ENCODE results near the gene PTPRM. TPM values are rescaled to one million over a fixed set of nuclear protein-coding genes. Genes with fewer than 3 reads are reported as not detected.
A peak's percentile ranks its signal among the peaks of the same experiment; 100 is the strongest.

PTPRM gene
- total RNA-seq, 1 donor from 2014 or later: 131 TPM

DNA sequence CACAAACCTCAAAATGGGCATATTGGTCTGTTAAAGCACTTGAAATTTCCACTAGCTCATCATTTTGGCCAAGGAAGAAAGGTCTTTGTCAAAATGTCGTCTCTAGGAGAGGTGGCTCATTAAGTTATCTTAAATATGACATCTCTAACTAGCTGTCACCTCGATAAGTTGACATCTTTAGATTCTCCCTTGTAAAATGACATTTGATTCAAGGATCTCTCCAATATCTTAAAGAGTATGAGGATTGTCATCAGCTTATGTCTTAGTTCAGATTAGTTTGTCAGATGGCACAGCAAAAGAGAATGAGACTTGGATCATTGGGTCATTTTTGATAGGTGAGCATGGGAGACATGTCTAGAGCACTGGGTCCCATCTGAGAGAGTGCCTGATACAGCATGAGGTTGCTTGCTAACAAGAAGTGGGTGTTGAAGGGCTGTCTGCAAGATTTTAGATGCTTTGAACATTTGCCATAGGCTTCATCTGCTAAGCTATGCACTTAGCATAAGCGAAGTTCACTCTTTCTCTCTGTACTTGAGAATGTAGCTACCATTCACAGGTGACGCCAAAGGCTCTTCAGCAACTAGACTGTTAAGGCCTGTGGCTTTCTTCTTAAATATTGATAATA is 12.9 kb downstream of the PTPRM start:
- Mint-ChIP-seq H3K27me3 (ENCODE audit: low read depth) (no peaks in the 10 kb centered on the region), H3K9me3 (ENCODE audit: low read depth) (peaks cover 3% of the 10 kb centered on the region), H3K27ac (ENCODE audit: unreplicated experiment) (peak overlapping the region; percentile 75), H3K4me1 (ENCODE audit: low read depth) (peaks cover 72% of the 10 kb centered on the region), H3K4me3 (ENCODE audit: unreplicated experiment) (no peak overlapping the region), H3K36me3 (ENCODE audit: low read depth) (peaks cover 2% of the 10 kb centered on the region)
- TF ChIP-seq, protein P1, sequence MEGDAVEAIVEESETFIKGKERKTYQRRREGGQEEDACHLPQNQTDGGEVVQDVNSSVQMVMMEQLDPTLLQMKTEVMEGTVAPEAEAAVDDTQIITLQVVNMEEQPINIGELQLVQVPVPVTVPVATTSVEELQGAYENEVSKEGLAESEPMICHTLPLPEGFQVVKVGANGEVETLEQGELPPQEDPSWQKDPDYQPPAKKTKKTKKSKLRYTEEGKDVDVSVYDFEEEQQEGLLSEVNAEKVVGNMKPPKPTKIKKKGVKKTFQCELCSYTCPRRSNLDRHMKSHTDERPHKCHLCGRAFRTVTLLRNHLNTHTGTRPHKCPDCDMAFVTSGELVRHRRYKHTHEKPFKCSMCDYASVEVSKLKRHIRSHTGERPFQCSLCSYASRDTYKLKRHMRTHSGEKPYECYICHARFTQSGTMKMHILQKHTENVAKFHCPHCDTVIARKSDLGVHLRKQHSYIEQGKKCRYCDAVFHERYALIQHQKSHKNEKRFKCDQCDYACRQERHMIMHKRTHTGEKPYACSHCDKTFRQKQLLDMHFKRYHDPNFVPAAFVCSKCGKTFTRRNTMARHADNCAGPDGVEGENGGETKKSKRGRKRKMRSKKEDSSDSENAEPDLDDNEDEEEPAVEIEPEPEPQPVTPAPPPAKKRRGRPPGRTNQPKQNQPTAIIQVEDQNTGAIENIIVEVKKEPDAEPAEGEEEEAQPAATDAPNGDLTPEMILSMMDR (IDR thresholded peaks at IDR 0.05): no peak
- no peak for DNase-seq (ENCODE audit: low spot score)

DNA sequence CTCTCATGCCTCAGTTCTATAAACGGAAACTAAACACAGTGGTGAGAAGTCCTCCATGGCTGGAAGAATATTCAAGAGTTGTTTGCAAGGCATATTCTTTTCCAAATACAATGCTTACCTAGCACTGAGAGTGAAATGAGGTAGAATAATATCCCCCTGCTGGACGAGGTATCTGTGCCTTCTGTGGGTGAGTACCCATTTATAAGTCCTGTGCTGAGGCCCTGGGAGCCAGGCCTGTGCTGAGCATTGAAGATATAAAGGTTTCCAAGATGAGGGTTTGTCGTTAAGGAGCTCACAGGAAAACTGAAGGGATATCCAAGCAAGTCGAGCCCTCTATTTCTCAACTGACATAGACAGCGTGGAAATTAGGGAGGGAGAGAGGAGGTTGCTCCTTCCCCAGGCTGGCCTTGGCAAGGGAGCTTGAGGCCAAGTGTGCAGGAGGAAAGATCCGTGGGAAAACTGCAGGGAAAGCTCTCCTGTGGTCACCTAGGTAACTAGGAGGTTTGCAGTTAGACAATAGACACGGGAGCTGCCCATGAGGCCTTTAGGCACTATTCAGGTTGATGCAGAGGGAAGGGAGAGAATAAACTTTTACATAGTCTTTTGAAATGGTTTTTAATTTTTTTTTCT is 17.6 kb downstream of the PTPRM start:
- no peaks in the 10 kb centered on the region for H3K27me3 Mint-ChIP-seq (ENCODE audit: low read depth)
- H3K4me3 Mint-ChIP-seq (ENCODE audit: unreplicated experiment): no peak overlapping the region
- H3K4me1 Mint-ChIP-seq (ENCODE audit: low read depth): peaks cover 47% of the 10 kb centered on the region
- H3K36me3 Mint-ChIP-seq (ENCODE audit: low read depth): peaks cover 2% of the 10 kb centered on the region
- TF ChIP-seq, protein P1 (IDR thresholded peaks at IDR 0.05): no peak
- peaks cover 3% of the 10 kb centered on the region for H3K9me3 Mint-ChIP-seq (ENCODE audit: low read depth)
- no peak for DNase-seq (ENCODE audit: low spot score)
- peak overlapping the region; percentile 78 for H3K27ac Mint-ChIP-seq (ENCODE audit: unreplicated experiment)

DNA sequence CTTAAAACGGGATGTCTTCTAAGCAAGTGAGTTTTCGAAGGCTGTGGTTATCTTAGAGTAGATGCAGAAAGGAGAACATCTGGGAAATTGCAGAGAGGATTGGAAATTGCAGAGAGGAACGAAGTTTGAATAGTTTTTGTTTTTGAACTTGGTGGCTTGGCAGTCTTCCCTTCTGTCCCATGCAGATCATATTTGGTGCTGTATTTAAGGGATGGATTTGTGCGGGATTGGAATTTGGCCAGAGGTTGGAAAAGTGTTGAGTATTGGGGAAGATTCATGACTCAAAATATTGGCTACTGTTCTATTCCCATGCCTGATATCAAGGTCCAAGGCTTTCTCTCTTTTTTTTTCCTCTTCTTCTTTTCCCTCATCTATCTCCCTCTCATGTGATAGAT is 18.2 kb downstream of the PTPRM start:
- H3K9me3 Mint-ChIP-seq (ENCODE audit: low read depth): peaks cover 3% of the 10 kb centered on the region
- H3K27ac Mint-ChIP-seq (ENCODE audit: unreplicated experiment): peak overlapping the region; percentile 78
- H3K27me3 Mint-ChIP-seq (ENCODE audit: low read depth): no peaks in the 10 kb centered on the region
- H3K36me3 Mint-ChIP-seq (ENCODE audit: low read depth): peaks cover 2% of the 10 kb centered on the region
- DNase-seq (ENCODE audit: low spot score): no peak
- TF ChIP-seq, protein P1 (IDR thresholded peaks at IDR 0.05): no peak
- no peak overlapping the region for H3K4me3 Mint-ChIP-seq (ENCODE audit: unreplicated experiment)
- H3K4me1 Mint-ChIP-seq (ENCODE audit: low read depth): peaks cover 43% of the 10 kb centered on the region

DNA sequence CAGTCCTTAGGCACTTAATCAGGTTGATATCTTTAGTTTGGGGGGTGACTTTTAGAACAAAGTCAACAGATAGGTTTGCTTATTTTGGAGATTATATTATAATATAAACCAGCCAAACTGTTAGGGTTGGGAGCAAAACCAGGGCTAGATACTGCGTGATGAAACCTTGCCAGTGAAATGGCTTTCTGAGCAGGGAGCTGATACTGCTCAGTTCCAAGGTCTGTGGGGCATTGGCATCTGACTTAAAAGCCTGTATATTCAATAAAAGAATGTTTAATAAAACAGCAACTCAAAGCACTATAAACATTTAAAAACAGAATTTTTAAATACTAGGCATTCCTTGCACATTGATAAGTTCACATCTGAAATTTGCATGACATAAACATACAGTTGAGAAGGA is 19.3 kb downstream of the PTPRM start:
- peaks cover 3% of the 10 kb centered on the region for H3K9me3 Mint-ChIP-seq (ENCODE audit: low read depth)

DNA sequence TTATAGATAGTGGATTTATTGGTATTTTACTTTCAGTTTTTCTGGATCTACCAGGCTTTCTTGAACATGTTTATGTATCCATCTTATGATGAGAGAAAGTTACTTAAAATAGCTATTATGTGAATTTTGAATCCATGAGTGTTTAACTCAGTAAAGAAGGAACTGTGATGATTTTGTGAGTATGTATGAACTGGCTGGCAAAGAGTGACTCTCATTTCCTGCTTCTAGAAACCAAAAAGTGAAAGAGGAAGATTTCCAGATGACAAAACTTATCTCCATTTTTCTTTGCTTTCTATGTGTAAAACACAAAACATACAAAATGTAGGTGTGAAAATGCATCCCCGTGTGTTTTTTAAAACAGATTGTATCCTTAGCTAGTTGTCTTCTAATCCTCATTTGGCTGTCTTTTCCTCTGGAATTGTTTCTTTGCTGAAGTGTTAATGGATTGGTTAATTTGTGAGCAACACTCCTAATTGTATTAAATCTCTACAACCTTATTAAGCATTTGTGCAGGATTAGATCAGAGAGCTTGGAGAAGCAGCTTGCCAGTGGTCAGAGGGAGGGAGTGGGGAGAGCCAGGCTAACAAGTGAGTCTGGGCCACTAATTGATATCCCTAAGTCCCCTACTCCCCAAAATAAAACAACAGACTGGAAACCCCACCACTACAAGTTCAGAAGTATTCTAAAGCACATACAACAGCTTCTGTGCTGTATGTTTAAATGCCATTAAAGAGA is 23.9 kb downstream of the PTPRM start:
- H3K36me3 Mint-ChIP-seq (ENCODE audit: low read depth): no peaks in the 10 kb centered on the region
- peak overlapping the region; percentile 91 for H3K27ac Mint-ChIP-seq (ENCODE audit: unreplicated experiment)
- TF ChIP-seq, protein P1 (IDR thresholded peaks at IDR 0.05): no peak
- DNase-seq (ENCODE audit: low spot score): no peak
- peak overlapping the region; percentile 24 for H3K4me3 Mint-ChIP-seq (ENCODE audit: unreplicated experiment)
- H3K4me1 Mint-ChIP-seq (ENCODE audit: low read depth): peaks cover 42% of the 10 kb centered on the region
- H3K9me3 Mint-ChIP-seq (ENCODE audit: low read depth): no peaks in the 10 kb centered on the region
- no peaks in the 10 kb centered on the region for H3K27me3 Mint-ChIP-seq (ENCODE audit: low read depth)

More for the DNA sequence above, 19.3 kb downstream of the PTPRM start:
- Mint-ChIP-seq H3K27ac (ENCODE audit: unreplicated experiment) (no peak overlapping the region), H3K27me3 (ENCODE audit: low read depth) (no peaks in the 10 kb centered on the region), H3K4me1 (ENCODE audit: low read depth) (peaks cover 54% of the 10 kb centered on the region), H3K4me3 (ENCODE audit: unreplicated experiment) (no peak overlapping the region), H3K36me3 (ENCODE audit: low read depth) (peaks cover 2% of the 10 kb centered on the region)
- TF ChIP-seq, protein P1 (IDR thresholded peaks at IDR 0.05): no peak
- no peak for DNase-seq (ENCODE audit: low spot score)
